Measurements from ENCODE around the gene PRDM16.
"Not testable (repeated sequence)": the region's sequence is repeated elsewhere in the genome, so short reads cannot be mapped to it uniquely, and the experiment has no call there.

Gene PRDM16

DNA sequence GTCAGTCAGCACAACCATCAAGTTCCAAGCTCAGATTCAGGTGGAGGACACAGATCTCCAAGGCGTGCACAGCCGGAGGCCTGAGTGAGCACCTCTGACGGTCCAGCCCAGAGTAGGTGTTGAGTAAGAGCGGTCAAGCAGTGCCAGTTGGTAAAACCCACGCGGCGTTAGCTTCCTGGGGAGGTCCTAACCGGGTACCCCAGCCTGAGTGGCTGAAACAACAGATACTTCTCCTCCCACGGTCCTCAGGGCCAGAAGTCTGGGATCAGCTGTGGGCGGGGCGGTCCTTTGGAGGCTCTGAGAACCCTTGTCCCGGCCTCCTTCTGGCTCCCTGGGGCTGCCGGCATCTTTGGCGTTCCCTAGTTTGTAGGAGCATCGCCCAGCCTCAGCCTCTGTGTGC lies 94.4 kb downstream of the PRDM16 start:
- DNase-seq (ENCODE audit: low read depth): no peak

DNA sequence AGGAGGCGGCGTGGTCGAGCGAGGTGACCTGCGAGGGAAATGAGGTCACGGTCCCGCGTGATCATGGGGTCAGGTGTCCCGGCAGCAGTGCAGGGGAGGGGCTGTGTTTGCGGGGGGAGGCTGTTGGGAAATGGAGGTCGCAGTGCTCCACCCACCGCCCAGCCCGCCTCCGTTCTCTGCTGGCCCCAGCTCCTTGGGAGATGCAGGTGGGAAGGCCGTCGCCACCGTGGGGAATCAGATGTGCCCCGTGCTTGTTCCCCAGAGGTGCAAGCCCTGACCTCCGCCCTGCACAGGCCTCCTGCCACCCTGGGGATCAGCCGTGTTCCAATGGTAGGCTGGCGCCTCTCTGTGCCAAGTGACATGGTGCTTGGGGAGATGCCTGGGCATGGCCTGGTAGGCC lies 95.7 kb downstream of the PRDM16 start:
- no peak for DNase-seq (ENCODE audit: low read depth)

DNA sequence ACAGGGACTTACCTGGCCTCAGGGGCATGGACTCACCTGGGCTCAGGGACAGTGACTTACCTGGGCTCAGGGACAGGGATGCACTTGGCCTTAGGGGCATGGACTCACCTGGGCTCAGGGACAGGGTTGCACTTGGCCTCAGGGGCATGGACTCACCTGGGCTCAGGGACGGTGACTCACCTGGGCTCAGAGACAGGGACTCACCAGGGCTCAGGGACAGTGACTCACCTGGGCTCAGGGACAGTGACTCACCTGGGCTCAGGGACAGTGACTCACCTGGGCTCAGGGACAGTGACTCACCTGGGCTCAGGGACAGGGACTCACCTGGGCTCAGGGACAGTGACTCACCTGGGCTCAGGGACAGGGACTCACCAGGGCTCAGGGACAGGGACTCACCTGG lies 96.2 kb downstream of the PRDM16 start:
- DNase-seq (ENCODE audit: low read depth): not testable (repeated sequence)

DNA sequence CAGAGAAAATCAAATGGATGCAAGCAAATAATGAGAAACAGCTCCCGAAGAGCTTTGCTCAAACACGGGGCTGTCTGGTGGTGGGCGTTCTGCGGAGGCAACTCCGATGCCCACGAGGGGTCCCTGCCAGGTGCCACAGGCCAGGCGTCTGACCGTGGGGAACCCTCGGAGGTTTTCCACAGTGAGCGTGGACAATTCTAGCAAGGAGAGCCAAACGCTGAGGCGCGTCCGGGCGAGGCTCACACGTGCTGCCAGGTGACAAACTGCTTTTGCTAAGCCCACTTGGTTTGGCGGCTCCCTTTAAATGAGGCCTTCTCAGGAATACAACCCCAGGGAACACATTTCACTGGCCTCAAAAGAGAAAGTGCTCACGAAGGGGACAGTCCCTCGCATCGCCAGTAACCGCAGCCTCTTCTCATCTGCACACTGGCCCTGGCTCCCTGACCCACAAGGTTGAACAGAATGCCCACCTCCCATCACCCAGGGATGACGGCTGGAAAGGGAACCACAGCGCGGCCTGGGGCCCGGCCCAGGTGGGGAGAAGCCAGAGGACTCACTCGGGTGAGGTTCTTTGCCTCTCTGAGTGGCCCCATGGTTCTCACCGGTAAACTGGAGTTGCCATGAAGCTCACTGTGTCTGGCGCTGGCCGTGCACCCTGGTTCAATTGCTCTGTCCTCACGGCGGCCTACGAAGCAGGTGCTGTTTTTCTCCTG lies 97.4 kb downstream of the PRDM16 start:
- DNase-seq (ENCODE audit: low read depth): no peak

DNA sequence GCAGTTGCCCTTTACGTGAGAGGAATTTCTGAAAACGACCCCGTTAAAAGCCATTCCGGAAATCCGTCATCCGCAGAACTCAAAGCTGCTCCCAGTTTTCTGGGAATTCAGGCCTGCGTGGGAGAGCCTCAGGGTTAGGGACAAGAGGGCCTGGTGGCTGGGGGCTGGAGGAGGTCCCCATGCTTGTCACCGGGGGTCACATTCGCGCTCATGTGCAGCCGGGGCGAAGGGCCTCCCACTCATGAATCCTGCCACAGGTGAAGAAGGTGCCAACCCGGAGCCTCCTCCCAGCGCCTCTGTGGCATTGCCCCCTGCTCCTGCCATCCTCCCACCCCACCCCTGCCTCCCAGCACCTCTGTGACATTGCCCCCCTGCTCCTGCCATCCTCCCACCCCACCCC lies 98.3 kb downstream of the PRDM16 start:
- DNase-seq (ENCODE audit: low read depth): no peak

DNA sequence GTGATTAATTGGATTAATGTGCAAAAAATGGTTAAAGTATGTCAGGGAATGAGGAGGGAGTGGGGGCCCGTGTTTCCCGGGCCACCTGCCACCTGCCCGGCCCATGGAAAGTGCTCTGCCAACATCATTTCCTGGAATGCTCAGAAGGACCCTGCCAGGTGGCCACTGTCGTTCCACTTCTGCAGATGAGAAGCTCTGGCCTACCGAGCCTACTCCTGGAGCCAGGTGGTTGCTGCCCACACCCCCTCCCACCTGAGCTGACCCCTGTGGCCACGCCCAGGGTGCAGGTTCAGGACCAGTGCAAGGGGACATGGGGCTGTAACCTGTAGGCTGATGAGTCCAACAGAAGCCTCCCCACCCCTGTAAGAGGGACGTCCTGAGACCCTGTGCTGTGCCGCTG lies 99.7 kb downstream of the PRDM16 start:
- no peak for DNase-seq (ENCODE audit: low read depth)

DNA sequence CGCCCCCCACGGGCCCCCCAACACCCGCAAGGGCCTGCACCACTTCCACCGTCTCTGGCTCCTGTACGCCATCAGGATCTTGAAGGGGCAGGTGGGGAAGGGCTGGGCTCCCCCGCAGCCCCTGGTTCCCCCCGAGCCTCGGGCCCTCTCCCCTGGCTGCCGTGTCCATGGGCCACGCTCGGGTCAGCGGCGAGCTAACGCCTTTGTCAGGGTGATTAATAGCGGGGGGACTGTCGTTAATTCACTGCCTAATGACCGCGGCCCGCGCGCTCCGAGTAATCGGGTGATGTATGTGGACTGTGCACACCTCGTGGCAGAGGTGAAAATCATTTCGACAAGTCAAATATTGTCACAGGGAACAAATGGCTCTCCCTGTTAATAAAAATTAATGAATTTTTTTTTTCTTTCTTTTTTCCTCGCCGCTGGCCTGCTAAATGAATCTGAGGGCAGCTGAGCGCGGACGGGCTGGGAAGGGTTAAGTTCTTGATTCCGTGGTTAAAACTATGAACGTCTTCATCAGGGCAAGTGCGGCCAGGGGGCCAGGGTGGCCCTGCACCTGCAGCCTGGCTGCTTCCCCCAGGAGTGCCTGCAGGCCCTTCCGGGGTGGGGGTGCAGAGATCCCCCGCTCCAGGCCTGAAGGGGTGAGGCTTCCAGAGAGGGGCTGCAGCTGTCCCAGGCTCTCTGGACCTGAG lies 100.8 kb downstream of the PRDM16 start:
- no peak for DNase-seq (ENCODE audit: low read depth)

DNA sequence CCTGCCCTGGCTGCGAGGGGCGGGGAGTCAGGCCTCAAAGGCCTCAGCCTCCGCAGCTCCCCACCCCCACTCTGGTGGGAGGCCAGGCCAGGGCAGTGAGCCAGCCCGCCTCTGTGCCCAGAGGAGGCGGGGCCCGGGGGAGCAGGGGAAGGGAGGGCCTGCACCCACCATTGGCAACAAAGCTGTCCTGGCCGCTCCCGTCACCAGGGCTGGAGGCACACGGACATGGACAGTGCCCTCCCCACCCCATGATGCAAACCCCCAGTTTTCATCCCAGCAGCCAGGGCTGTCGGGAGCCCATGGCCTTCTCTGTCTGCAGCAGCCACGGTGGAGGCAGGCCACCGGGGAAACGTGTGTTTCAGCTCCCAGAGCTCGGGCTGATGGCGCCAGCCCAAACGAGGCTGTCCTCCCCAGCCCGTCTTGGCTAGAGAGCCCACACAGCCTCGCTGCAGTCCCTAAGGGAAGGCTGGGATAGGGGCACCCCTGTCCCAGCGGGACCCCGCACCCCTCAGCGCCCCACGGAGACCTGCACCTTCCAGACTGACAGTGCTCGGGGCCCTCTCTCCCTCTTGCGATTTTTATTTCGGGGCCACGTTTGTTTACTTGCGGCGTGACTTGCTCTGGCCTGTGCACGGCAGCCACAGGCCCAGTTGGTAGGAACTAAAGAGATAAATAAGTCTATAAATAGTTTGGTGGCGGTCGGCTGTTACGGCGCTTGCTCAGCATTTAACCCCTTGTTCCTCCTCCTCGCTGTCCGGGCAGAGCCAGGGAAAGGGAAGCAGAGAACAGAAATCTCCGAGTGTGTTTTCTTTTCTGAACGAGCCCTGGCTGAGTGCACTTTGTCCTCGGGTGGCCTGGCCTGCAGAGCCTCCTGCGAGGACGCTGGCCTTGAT lies 101.8 kb downstream of the PRDM16 start:
- no peak for DNase-seq (ENCODE audit: low read depth)

DNA sequence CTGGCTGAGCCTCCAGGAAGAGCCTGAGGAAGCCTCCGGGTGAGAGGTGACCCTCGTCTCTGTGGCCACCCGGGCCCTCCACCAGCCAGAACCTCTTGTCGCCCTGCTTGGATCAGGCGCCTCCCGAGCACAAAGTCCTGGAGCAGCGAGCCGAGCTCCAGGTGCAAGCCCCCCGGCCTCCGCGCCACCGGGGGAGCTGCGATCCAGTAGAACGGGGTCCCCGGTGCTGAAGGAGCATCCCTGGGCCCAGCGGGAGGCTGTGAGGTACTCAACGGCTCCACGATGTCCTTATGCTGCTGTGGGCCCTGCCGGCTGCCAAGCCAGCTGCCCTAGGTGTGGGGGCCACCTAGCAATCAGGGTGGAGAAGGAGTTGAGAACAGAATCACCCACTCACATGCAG lies 102.8 kb downstream of the PRDM16 start:
- no peak for DNase-seq (ENCODE audit: low read depth)

DNA sequence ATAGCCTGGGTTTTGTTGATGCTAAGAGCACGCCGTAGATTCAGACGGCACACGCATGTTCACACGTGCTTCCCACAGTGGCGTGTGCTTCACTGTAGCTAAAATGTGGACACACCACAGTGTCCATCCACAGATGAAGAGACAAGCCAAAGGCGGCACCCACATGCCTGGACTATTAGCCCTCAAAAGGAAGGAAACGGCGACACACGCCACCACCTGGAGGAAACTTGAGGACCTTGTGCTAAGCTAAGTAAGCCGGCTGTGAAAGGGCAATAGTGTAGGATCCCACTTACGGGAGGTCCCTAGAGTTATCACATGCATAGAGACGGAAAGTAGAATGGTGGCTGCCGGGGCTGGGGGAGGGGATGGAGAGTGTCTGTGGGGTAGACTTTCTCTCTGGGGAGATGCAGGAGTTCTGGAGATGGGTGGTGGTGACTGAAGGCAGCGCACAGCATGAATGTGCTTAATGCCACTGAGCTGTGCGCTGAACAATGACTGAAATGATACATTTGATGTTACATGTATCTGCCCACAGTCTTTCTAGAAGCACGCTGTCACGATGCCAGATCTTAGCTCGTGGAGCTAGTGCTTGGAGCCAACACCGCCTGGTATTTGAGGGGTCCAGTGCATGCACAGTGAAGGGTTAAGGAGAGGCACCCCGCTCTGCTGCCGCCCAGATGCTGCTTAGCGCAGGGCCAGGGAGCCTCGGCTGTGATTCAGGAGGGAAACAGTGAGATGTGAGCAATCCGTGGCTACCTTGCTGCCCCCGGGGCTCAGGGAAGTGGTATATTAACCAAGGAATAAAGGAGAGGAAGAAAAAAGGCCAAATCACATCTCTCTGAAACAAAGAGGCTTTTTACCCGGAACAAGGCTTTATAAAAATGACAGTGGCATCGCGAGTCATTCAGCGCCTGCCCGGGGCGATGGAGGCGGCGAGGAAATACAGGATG lies 103.7 kb downstream of the PRDM16 start:
- DNase-seq (ENCODE audit: low read depth): no peak

DNA sequence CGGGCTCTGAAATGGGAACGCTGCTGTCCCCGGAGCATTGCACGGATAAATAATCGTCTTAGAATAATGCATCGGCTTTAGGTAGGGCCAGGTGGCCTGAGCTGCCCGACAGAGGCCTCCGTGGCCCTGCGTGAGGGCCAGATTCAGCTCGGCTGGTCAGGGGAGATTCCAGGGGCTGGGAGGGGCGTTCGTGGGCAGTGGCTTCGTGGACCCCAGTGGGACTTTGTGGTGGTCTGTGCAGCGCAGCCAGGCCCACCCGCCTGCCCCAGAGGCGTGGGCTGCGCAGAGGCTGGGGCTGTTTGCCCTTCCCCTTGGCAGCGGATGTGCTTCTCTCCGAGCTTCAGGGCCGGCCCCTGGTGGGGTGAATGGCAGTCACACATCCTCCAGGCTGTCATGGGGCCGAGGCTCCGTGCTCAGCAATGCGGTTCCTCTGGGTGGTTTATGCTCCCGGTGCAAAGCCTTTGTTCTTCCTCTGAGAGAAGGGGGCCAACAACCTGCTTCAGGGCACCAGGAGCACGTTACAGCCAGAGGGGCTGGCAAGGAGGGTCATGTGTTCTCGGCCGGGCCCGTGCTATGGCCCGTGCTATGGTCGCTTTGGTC lies 104.5 kb downstream of the PRDM16 start:
- DNase-seq (ENCODE audit: low read depth): no peak

DNA sequence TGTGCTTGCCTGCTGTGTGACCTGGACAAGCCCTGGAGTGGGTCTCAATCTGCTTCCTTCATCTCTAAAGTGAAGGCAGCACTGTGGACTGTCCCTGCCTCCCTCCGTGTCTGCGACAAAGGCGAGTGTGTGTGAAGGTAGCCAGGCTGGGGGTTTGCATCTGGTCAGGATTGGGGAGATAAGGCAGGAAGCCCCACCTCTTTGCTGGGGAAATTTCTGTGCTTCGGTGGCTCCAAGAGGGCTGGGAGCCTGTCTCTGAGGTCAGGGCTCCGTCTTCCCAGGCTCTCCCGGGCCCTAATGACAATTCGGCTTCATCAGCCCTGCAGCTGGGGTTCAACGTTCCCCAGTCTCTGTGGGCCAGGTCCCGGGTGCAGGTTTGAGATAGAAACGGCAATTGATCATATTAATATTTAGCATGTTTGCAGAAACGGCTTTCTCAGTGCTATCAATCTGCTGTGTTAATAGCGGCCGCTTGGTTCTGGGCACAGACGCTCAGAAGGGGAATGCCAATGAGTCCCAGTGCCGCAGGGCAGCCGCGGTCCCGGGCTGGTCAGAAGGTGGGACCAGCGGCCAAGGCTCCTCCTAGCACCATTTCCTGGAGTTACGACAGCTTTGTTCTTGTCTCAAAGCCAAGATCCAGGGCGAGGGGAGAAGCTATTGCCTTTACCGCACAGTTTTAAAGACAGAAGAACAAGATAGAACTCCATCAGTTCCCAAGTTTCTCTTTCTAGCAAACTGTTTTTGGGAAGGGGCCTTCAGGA lies 105.7 kb downstream of the PRDM16 start:
- DNase-seq (ENCODE audit: low read depth): no peak

DNA sequence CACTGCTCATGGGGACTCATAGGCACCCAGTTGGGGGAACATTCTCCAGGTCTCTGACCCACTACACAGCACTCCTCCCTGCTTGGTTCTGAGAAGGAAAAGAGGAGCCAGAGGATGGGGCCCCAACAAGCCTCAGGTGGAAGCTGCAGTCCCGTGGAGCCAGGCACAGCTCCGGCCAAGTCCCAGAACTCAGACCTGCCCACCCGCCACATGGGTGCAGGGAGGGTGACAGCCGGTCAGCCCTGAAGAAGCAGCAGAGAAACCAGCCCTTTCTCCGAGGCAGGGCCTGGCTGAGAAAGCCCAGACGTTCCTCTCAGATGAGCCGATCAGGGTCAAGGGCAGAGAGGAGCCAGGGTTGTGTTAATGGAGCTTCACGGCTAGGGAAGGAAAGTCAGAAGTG lies 106.5 kb downstream of the PRDM16 start:
- no peak for DNase-seq (ENCODE audit: low read depth)

DNA sequence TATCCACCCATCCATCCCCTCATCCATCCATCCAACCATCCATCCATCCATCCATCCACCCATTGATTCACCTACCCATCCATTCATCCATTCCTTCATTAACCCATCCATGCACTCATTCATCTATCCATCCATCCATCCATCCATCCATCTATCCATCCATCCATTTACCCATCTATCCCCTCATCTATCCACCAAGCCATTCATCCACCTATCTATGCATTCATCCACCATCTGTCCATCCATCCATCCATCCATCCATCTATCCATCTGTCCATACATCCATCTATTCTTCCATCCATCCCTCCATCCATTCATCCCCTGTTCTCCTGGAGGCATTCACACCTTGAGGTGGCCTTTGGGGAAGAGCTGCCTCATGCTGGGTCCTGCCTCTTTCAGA lies 107.0 kb downstream of the PRDM16 start:
- DNase-seq (ENCODE audit: low read depth): no peak

DNA sequence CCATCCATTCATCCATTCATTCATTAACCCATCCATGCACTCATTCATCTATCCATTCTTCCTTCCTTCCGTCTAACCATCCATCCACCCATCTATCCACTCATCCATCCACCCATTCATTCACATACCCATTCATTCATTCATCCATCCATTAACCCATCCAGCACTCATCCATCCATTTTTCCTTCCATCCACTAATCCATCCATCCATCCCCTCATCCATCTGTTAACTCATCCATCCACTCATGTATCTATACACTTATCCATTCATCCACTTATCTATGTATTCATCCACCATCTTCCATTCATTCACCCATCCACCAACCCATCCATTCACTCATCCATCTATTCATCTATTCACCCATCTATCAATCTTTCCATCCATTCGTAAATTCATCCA lies 107.8 kb downstream of the PRDM16 start:
- DNase-seq (ENCODE audit: low read depth): no peak

DNA sequence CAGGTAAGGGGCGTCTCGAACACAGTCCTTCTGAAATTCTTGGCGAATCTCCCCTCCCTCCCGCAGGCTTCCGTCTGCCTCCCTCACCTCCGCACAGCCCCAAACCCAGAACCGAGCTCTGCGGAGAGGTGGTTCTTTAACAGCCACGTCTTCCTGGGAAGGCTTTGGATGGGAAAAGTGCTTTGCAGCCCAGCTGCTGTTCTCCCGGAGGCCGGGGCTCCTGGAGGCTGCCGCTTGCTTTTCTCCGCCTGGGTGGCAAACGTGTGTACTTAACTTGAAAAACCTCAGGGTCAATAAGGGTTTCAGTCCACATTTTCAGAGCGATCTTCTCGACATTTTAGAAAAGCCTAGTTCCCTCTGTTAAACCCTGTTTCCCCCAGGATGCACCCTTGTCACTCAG lies 109.3 kb downstream of the PRDM16 start:
- no peak for DNase-seq (ENCODE audit: low read depth)

DNA sequence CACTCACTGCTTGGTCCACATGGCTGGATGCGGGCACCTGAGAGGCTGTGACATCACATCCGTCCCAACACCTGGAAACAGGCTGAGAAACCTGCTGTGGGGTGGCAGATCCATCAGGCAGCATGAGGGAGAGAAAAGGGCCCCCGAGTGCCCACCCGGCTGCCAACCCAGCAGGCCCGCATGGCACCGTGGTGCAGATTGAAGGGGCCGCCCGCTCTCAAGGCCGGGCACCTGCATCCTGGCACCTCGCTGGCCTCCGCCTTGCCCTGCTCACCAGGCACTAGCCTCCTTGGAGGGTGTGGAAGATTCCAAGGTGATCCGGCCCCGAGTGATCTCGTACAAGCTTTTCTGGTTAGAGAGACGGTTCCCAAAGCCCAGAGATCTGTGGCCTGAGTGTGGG lies 110.5 kb downstream of the PRDM16 start:
- DNase-seq (ENCODE audit: low read depth): no peak

DNA sequence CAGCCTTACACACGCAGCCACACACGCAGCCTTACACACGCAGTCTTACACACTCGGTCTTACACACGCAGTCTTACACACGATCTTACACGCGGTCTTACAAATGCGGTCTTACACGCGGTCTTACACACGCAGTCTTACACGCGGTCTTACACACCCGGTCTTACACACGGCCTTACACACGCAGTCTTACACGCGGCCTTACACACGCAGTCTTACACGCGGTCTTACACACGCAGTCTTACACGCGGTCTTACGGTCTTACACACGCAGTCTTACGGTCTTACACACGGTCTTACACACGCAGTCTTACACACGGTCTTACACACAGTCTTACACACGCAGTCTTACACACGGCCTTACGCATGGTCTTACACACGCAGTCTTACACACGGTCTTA lies 111.9 kb downstream of the PRDM16 start:
- no peak for DNase-seq (ENCODE audit: low read depth)

DNA sequence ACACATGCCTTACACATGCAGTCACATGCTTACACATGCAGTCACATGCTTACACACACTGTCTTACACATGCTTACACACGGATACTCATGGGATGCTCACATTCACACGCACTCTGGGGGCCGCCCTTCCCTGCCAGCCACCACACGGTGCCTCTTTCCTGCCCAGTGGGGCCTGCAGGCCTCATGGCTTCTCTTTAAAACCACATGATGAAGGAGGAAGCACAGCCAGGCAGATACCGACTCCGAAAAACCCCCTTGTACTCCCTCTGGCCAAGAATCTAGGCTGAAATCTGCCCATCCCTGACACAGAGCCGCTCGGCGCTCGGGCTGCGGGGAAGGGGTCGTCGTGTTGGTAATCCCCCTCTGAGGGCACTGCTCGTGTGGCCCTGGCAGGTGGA lies 113.0 kb downstream of the PRDM16 start:
- DNase-seq (ENCODE audit: low read depth): no peak

DNA sequence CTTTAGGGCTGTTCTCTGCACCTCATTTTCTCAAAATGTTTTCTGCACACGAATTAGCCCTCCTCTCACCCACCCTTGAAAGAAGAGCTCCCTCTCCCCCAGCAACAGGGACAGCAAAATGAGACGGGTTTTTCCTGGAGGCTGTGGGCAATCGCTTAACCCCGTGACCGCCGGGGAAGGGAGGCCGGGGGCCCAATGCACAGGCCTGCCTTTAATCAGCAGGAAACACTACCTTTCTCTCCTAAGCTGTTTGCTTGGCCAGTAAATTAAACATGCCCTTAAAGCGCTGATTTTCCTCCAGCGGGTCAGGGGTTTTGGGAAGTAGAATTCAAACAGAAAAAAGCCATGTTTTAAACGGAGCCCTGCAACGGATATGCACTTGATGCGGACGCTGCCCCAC lies 114.4 kb downstream of the PRDM16 start:
- no peak for DNase-seq (ENCODE audit: low read depth)

DNA sequence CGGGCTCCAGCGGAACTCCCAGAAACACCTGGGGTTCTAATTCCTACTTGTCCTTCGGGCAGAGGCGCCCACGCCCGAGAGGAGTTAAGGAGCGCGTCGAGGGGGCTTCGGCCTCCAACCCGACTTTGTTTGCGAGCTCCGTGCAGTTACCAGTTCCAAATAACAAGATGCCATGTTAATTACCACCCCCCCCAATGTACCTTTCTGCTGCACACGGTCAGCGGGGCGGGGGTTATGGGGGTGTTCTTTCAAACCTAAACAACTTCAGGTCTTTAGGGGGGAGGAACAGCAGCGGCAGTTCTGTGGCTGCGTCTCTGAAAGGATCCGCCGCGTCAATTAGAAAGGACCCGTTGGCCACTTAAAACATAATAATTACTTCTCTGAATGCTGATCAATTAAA lies 114.8 kb downstream of the PRDM16 start:
- DNase-seq (ENCODE audit: low read depth): no peak
